Parathyroid adenoma (tissue), 2 donors: ENCODE results near the gene ADGRA1.

ENCODE experiments used
- H2AFZ ChIP-seq: fragments of 300-600 bp; sonication (generic); one replicate; pipeline ENCODE4 v1.7.0; 2017; ENCODE audit warnings: antibody characterized with exemption, mild to moderate bottlenecking
- H3K27ac ChIP-seq: fragments of 300-600 bp; sonication (generic); one replicate; pipeline ENCODE4 v1.7.0; 2017
- H3K27me3 ChIP-seq: fragments of 300-600 bp; sonication (generic); one replicate; pipeline ENCODE4 v1.7.0; 2017; ENCODE audit warnings: low read length; ENCODE audit not compliant: control insufficient read depth, insufficient read depth
- H3K36me3 ChIP-seq: fragments of 300-600 bp; sonication (generic); one replicate; pipeline ENCODE4 v1.7.0; 2017; ENCODE audit warnings: low read length; ENCODE audit not compliant: control insufficient read depth, insufficient read depth
- H3K4me1 ChIP-seq: fragments of 300-600 bp; sonication (generic); one replicate; pipeline ENCODE4 v1.7.0; 2017; ENCODE audit warnings: control low read depth
- H3K4me2 ChIP-seq: fragments of 300-600 bp; sonication (generic); one replicate; pipeline ENCODE4 v1.7.0; 2017; ENCODE audit warnings: low read length
- H3K4me3 ChIP-seq: fragments of 300-600 bp; sonication (generic); one replicate; pipeline ENCODE4 v1.7.0; 2017; ENCODE audit warnings: low read depth, low read length
- H3K79me2 ChIP-seq: fragments of 300-600 bp; sonication (generic); one replicate; pipeline ENCODE4 v1.7.0; 2017; ENCODE audit warnings: control low read depth
- H3K9ac ChIP-seq: fragments of 300-600 bp; sonication (generic); one replicate; pipeline ENCODE4 v1.7.0; 2017; ENCODE audit warnings: mild to moderate bottlenecking
- H3K9me3 ChIP-seq: fragments of 300-600 bp; sonication (generic); one replicate; pipeline ENCODE4 v1.7.0; 2017; ENCODE audit warnings: low read length; ENCODE audit not compliant: control insufficient read depth
- CTCF ChIP-seq: fragments of 300-600 bp; sonication (generic); IDR thresholded peaks from one replicate; pipeline ENCODE4 v1.7.0; 2017; ENCODE audit warnings: antibody characterized with exemption, mild to moderate bottlenecking
- donor health status: primary hyperparathyroidism.

The ADGRA1 gene

DNA sequence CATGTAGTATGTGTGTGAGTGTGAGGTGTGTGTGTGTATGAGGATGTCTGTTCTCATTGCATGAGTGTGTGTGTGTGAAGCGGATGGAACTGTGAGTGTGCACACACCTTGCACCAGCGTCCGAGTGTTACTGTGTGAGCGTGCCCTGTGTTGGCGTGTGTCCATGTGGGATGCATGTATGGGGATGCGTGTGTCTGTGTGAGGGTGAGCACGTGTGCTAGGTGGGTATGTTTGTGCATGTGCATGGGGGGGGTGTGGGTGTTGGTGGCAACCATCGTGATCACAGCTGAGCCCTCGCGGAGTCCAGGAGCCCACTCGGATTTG is 78.7 kb downstream of the ADGRA1 start:
- Histone ChIP-seq H3K4me3 (no peak overlapping the region), H3K4me2 (no peak overlapping the region), H3K4me1 (no peaks in the 10 kb centered on the region), H3K27ac (no peak overlapping the region), H3K9me3 (no peaks in the 10 kb centered on the region), H3K36me3 (no peaks in the 10 kb centered on the region), H3K79me2 (peaks cover 22% of the 10 kb centered on the region), H3K27me3 (no peaks in the 10 kb centered on the region), H2AFZ (no peak overlapping the region), H3K9ac (no peak overlapping the region)
- TF ChIP-seq CTCF: no peak

GRCh38 chr10:133166828-133167692 is 79.3 kb downstream of the ADGRA1 start:
- no peak for TF ChIP-seq CTCF
- Histone ChIP-seq H3K27me3 (no peaks in the 10 kb centered on the region), H3K9me3 (no peaks in the 10 kb centered on the region)

GRCh38 chr10:133167693-133168616 is 80.2 kb downstream of the ADGRA1 start:
- Histone ChIP-seq H3K9ac (no peak overlapping the region), H3K36me3 (no peaks in the 10 kb centered on the region), H3K27me3 (no peaks in the 10 kb centered on the region), H3K4me1 (no peaks in the 10 kb centered on the region), H3K79me2 (peaks cover 16% of the 10 kb centered on the region), H3K27ac (no peak overlapping the region), H3K4me2 (no peak overlapping the region), H3K4me3 (no peak overlapping the region), H2AFZ (no peak overlapping the region), H3K9me3 (no peaks in the 10 kb centered on the region)
- TF ChIP-seq CTCF: no peak

More at GRCh38 chr10:133166828-133167692, 79.3 kb downstream of the ADGRA1 start:
- H2AFZ ChIP-seq: no peak overlapping the region
- no peak overlapping the region for H3K27ac ChIP-seq
- H3K79me2 ChIP-seq: peaks cover 22% of the 10 kb centered on the region
- no peaks in the 10 kb centered on the region for H3K36me3 ChIP-seq
- no peak overlapping the region for H3K4me3 ChIP-seq
- no peak overlapping the region for H3K9ac ChIP-seq
- no peak overlapping the region for H3K4me2 ChIP-seq
- H3K4me1 ChIP-seq: no peaks in the 10 kb centered on the region

DNA sequence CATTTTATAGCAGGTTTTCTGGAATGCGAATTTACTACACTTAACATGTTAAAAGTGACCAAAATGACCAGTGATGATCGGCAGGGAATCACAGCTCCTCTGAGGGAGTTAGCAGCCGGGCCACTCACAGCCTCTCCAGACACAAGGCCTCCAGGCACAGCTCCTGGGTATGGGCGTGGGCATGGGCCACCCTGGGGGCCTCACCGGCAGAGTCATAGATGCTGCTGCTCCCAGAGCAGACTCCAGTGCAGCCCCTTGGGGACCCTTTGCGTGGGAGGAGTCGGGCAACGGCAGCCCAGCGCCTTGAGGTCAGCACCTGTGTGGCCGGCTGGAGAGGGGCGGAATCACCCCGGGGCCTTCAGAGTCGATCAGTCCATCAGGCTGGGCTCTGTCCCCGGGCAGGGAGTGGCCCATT is 80.9 kb downstream of the ADGRA1 start:
- no peaks in the 10 kb centered on the region for H3K36me3 ChIP-seq
- no peak for TF ChIP-seq CTCF
- no peaks in the 10 kb centered on the region for H3K27me3 ChIP-seq
- no peaks in the 10 kb centered on the region for H3K9me3 ChIP-seq
- H3K9ac ChIP-seq: no peak overlapping the region
- no peaks in the 10 kb centered on the region for H3K4me1 ChIP-seq
- no peak overlapping the region for H3K4me3 ChIP-seq
- H3K79me2 ChIP-seq: peaks cover 12% of the 10 kb centered on the region
- no peak overlapping the region for H3K27ac ChIP-seq
- no peak overlapping the region for H3K4me2 ChIP-seq
- no peak overlapping the region for H2AFZ ChIP-seq
